ENCODE data around the gene HBM.
"Not testable (repeated sequence)": the region's sequence is repeated elsewhere in the genome, so short reads cannot be mapped to it uniquely, and the experiment has no call there.

DNA sequence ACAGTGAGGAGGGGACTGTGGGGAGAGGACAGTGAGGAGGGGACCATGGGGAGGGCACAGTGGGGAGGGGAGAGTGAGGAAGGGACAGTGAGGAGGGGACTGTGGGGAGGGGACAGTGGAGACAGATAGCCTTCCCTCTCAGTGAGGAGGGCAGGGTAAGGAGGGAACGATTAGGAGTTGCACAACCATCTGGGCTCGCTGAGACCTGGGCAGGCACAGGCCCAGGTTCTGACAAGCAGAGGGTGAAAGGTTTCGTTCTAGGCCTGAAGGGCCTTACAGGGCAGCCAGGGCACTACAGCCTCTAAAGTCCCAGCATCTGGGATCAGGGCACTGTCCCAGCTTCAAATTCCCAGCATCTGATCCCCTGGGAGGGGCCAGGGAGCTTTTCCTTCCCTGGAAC is 2.1 kb upstream of the HBM start:
- TF ChIP-seq POLR2A, POLR2AphosphoS5 (IDR thresholded peaks at IDR 0.05): not testable (repeated sequence)
- TF ChIP-seq, protein P1, sequence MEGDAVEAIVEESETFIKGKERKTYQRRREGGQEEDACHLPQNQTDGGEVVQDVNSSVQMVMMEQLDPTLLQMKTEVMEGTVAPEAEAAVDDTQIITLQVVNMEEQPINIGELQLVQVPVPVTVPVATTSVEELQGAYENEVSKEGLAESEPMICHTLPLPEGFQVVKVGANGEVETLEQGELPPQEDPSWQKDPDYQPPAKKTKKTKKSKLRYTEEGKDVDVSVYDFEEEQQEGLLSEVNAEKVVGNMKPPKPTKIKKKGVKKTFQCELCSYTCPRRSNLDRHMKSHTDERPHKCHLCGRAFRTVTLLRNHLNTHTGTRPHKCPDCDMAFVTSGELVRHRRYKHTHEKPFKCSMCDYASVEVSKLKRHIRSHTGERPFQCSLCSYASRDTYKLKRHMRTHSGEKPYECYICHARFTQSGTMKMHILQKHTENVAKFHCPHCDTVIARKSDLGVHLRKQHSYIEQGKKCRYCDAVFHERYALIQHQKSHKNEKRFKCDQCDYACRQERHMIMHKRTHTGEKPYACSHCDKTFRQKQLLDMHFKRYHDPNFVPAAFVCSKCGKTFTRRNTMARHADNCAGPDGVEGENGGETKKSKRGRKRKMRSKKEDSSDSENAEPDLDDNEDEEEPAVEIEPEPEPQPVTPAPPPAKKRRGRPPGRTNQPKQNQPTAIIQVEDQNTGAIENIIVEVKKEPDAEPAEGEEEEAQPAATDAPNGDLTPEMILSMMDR (IDR thresholded peaks at IDR 0.05): not testable (repeated sequence)
